ENCODE measurements around the gene OLA1.

The OLA1 gene

DNA sequence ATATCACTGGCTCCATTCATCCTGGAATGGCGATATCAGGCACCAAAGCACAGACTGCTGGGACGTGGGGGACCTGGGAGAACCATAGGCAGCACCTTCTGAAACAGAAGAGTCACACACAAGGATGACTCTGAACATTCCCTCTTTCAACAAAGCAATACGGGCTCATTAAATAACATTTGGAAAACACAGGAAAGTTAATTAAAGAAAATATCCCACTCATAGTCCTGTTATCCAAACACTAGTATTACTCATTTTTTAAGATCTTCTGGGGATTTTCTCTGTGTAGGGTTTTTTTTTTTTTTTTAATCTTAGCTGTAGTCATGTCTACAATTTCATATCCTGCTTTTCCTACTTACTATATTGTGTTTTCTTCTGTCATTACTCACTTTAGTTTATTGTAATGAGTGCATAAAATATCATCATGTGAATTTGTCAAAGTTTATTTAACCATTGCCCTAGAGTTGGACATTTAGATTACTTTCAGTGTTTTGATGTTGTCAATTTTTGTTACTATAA lies 213.2 kb downstream of the OLA1 start:
- no peak for DNase-seq (ENCODE audit: low read depth)

GRCh38 chr2:174033163-174033550 lies 215.2 kb downstream of the OLA1 start:
- DNase-seq (ENCODE audit: low read depth): no peak

- DNase-seq (ENCODE audit: low read depth): no peak
These were observed 217.1 kb downstream of the OLA1 start for GRCh38 chr2:174031226-174031625.

GRCh38 chr2:174028935-174029334 lies 219.4 kb downstream of the OLA1 start:
- DNase-seq (ENCODE audit: low read depth): no peak

DNA sequence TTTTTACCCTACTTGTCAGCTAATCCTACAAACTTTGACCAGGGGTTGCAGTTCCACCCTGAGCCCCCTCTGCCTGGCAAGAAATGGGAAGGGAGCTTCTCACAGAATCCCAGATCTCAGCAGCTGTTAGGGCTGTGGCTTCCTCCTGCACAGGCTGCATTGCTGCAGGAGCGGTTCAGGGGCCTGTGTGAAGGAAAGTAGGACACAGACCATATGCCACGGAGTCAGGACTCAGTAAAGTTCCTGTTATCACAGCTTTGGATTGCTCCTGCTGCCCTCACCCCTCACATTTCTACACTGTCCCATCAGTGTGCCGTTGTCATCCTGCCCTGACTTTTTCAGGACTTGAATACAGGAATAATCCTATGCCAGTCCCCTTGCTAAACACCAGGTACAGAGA lies 220.4 kb downstream of the OLA1 start:
- DNase-seq (ENCODE audit: low read depth): no peak

- no peak for DNase-seq (ENCODE audit: low read depth)
These were observed 222.0 kb downstream of the OLA1 start for GRCh38 chr2:174026122-174026845.

DNA sequence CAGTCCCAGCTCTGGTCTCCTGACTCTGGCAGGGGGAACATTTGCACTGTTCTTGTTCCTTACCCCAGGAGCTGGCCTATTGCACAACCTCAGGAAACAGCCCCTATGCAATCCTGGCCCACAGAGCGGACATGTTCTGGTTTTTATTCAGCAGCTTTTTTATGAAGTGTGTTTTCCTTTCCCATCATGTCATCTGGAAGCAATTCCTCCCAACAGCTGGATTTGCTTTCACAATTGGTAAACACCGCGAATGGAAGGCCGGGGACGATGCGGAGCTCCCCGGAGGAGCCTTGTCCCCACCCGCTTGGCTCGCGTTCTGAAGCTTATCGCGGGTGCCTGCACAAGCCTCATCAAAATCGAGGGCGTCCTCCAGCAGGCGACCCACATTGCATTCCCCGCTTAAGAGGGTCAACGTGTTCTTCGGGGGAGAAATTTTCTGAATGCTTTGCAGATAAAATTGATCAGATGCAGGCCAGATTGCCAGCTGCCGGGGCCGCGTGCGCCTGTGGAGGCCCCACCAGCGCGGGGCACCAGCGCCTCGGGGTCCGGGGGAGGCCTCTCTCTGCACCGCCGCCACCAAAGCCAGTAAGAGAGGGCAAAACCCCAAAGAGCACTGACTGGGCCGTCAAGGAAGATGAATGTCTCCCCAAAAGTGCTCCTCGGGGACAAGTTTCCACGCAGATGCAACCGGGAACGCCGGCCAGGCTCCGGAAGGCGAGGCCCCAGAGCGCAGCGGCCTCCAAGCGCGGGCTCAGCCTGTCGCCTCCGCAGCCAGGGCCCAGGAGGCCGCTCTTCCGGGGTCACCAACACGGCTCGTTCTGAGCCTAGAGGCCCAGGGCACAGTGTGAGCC lies 222.8 kb downstream of the OLA1 start:
- peak; percentile 96 for DNase-seq (ENCODE audit: low read depth)

- DNase-seq (ENCODE audit: low read depth): peak; percentile 80
These were observed 223.6 kb downstream of the OLA1 start for GRCh38 chr2:174024524-174025270.

- peak; percentile 91 for DNase-seq (ENCODE audit: low read depth)
These were observed 224.5 kb downstream of the OLA1 start for GRCh38 chr2:174023591-174024523.
